Jurkat, Clone E6-1 (cell line): ENCODE data around the gene C5orf52.
"Not testable (repeated sequence)": the region's sequence is repeated elsewhere in the genome, so short reads cannot be mapped to it uniquely, and the experiment has no call there.

ENCODE experiments used
- DNase-seq: peaks from one replicate; pipeline ENCODE4 v3.0.0-alpha.2; 2011; ENCODE audit warnings: low read depth, low spot score
- H3K4me3 ChIP-seq: 2 replicates; pipeline ENCODE4 v1.5.1; 2011; ENCODE audit warnings: mild to moderate bottlenecking, low read length, control low read depth, moderate library complexity

Gene C5orf52

GRCh38 chr5:157713830-157714595 is 42.7 kb downstream of the C5orf52 start:
- no peak overlapping the region for H3K4me3 ChIP-seq
- no peak for DNase-seq

- no peak overlapping the region for H3K4me3 ChIP-seq
- no peak for DNase-seq
Observed at GRCh38 chr5:157714596-157714864, 43.2 kb downstream of the C5orf52 start.

DNA sequence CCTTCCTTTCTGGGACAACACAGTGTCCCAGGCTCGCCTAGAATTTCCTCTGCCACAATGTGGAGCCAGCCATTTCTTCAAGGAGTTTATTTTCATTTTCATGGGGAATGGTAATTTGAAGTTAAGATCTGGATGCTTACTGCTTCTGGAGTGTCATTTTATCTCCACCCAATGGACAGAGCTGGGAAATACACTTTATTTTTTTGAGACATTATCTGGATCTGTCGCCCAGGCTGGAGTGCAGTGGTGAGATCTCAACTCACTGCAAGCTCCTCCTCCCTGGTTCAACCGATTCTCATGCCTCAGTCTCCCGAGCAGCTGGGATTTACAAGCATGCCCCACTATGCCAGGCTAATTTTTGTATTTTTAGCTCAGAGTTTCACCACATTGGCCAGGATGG is 47.2 kb downstream of the C5orf52 start:
- no peak overlapping the region for H3K4me3 ChIP-seq
- peak; percentile 51 for DNase-seq

DNA sequence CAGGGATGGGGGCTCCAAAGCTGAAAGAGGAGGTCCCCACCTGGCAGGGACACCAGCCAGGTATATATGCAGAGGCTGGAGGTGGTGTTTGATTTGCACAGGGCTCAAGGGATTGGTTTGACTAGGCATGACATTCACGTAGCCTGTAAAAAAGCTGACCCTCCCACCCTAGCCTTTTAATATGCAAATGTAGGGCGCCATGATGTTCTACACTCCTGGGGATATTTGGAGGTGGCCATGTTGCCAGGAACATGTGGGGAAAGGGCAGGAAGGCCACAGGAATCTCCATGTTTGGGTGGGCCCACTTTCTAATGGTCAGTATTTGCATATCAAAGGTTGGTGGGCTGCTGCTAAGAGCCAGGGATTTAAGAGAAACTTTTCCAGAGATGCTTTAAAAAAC is 47.9 kb downstream of the C5orf52 start:
- no peak for DNase-seq
- no peak overlapping the region for H3K4me3 ChIP-seq

DNA sequence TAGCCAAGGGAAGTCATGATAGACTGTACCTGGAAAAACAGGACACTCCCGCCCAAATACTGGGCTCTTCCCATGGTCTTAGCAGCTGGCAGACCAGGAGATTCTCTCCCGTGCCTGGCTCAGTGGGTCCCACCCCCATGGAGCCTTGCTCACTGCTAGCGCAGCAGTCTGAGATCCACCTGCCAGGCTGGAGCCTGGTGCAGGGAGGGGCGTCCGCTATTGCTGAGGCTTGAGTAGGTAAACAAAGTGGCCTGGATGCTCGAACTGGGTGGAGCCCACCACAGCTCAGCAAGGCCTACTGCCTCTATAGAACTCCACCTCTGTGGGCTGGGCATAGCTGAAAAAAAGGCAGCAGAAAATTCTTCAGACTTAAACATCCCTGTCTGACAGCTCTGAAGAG is 49.8 kb downstream of the C5orf52 start:
- H3K4me3 ChIP-seq = no peak overlapping the region

GRCh38 chr5:157722895-157723294 is 51.6 kb downstream of the C5orf52 start:
- DNase-seq, H3K4me3 ChIP-seq: not testable (repeated sequence)

More for the DNA sequence above, 49.8 kb downstream of the C5orf52 start:
- DNase-seq = no peak

- not testable (repeated sequence) for DNase-seq, H3K4me3 ChIP-seq
Observed at GRCh38 chr5:157726607-157727006, 55.3 kb downstream of the C5orf52 start.

DNA sequence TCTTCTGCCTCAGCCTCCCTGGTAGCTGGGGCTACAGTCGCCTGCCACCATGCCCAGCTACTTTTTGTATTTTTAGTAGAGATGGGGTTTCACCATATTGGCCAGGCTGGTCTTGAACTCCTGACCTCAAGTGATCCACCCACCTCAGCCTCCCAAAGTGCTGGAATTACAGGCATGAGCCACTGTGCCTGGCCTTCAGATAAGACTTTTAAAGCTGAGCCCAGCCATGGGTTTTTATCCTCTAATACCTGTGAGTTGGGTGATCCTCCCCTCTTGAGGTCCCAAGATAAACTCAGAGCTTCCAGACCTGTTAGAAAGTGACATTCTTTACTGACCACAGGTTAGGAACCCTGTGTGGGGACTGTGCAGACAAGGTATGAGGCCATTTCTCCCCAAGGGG is 56.5 kb downstream of the C5orf52 start:
- H3K4me3 ChIP-seq, DNase-seq: not testable (repeated sequence)
